22Rv1 (cell line): ENCODE results near the gene AP3S2.

Source experiments
- H3K27ac ChIP-seq: fragments of 450-650 bp; 2 replicates; pipeline ENCODE4 v1.5.1; 2017
- ZFX ChIP-seq: fragments of 450-650 bp; IDR thresholded peaks from 2 replicates; pipeline ENCODE4 v1.6.1; 2017; ENCODE audit warnings: antibody characterized with exemption, borderline replicate concordance
- TF ChIP-seq, protein P1 (sequence below): fragments of 450-650 bp; IDR thresholded peaks from 2 replicates; pipeline ENCODE4 v1.5.1; 2017; ENCODE audit warnings: mild to moderate bottlenecking

AP3S2 gene

DNA sequence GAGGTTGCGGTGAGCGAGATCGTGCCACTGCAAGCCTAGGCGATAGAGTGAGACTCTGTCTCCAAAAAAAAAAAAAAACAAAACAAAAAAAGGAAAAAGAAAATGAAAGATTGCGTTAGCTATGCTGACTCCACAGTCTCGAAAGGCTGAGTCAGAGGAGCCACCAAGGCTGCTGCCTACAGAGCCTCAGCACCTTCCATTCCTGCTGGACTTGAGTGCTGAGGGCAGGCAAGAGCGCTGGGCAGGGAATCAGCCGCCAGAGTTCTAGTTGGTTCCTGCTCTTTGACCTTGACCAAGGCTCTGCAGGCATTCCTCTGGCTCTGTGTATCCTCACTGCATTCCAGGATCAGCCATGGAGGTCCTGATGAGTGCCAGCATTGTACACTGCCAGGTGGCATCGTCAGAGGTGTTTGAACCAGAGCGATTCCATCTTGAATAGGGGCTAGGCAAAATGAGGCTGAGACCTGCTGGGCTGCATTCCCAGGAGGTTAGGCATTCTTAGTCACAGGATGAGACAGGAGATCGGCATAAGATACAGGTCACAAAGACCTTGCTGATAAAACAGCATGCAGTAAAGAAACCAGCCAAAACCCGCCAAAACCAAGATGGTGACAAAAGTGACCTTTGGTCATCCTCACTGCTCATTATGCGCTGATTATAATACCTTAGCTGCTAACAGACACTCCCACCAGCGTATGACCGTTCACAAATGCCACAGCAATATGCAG, 111.7 kb downstream of the AP3S2 start:
- H3K27ac ChIP-seq: no peak overlapping the region
- TF ChIP-seq ZFX: no peak

DNA sequence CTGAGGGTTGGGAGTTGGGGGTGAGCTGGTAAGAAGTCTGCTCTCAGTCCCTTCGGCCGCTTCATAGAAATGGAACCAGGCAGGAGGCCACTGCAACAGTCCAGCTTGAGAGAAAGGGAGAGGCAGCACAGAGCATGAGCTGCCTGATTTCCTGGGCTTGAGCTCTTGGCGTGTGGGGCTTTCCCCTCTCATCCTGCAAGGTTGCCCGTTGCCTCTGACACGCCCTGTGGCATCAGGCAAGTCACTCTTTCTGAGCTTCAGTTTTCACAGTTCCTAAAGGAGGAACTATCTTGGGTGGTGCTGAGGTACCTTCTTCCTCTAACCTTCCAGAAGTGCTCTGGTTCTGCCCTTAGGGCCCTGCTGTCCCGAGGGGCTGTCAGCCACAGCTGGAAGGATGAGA, 112.7 kb downstream of the AP3S2 start:
- TF ChIP-seq, protein P1, sequence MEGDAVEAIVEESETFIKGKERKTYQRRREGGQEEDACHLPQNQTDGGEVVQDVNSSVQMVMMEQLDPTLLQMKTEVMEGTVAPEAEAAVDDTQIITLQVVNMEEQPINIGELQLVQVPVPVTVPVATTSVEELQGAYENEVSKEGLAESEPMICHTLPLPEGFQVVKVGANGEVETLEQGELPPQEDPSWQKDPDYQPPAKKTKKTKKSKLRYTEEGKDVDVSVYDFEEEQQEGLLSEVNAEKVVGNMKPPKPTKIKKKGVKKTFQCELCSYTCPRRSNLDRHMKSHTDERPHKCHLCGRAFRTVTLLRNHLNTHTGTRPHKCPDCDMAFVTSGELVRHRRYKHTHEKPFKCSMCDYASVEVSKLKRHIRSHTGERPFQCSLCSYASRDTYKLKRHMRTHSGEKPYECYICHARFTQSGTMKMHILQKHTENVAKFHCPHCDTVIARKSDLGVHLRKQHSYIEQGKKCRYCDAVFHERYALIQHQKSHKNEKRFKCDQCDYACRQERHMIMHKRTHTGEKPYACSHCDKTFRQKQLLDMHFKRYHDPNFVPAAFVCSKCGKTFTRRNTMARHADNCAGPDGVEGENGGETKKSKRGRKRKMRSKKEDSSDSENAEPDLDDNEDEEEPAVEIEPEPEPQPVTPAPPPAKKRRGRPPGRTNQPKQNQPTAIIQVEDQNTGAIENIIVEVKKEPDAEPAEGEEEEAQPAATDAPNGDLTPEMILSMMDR: no peak
- no peak for TF ChIP-seq ZFX
- H3K27ac ChIP-seq: no peak overlapping the region

- TF ChIP-seq ZFX: no peak
- TF ChIP-seq, protein P1: no peak
- H3K27ac ChIP-seq: no peak overlapping the region
Observed at GRCh38 chr15:89780601-89781000, 113.2 kb downstream of the AP3S2 start.
